ENCODE data around the gene COBLL1.

Gene COBLL1

GRCh38 chr2:164780611-164781178 is 60.9 kb downstream of the COBLL1 start:
- no peak for TF ChIP-seq NFIC (IDR thresholded peaks at IDR 0.05)

DNA sequence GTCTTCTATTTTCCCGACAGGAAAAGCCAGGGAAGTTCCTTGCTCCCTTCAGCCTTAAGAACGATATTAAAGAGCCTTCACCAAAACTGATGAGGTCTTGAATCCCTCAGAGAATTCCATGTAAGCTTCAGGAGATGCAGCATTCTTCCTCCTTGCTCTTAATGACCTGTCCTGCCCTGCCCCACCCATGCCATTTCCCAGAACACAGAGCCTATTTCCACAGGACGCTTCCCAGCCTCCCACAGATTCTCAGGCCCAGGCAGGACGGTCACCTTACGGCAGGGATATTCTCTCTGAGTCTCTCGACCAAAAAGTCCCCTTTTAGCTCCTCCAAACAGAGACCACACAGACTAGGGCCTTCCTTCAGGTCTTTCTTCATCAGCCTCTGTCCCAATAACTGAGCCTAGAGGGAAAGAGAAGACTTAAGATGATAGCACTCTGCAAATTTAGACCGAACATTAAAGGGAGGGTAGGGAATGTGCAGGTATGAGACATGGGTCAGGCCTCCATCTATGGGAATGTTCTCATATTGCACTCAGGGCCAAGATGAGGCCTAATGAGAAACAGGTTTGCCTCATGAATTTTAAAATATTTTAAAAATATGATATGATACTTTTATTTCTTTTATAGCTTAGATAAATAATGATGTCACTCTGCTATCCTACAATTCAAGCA is 62.1 kb downstream of the COBLL1 start:
- TF ChIP-seq YY1 (IDR thresholded peaks at IDR 0.05; ENCODE audit: low read depth) (no peak), MAX (IDR thresholded peaks at IDR 0.05) (no peak), USF1 (IDR thresholded peaks at IDR 0.05) (no peak), ZBTB7A (IDR thresholded peaks at IDR 0.05; ENCODE audit: low read depth) (no peak), TAF1 (IDR thresholded peaks at IDR 0.05; ENCODE audit: low read depth) (no peak), RAD21 (IDR thresholded peaks at IDR 0.05; ENCODE audit: low read depth) (no peak), TCF12 (IDR thresholded peaks at IDR 0.05; ENCODE audit: low read depth) (no peak), FOXM1 (IDR thresholded peaks at IDR 0.05; ENCODE audit: borderline replicate concordance, low read depth) (no peak), CREB1 (IDR thresholded peaks at IDR 0.05; ENCODE audit: low read depth) (no peak), NFIC (IDR thresholded peaks at IDR 0.05) (no peak), EGR1 (IDR thresholded peaks at IDR 0.05) (no peak)
- TF ChIP-seq, protein P1, sequence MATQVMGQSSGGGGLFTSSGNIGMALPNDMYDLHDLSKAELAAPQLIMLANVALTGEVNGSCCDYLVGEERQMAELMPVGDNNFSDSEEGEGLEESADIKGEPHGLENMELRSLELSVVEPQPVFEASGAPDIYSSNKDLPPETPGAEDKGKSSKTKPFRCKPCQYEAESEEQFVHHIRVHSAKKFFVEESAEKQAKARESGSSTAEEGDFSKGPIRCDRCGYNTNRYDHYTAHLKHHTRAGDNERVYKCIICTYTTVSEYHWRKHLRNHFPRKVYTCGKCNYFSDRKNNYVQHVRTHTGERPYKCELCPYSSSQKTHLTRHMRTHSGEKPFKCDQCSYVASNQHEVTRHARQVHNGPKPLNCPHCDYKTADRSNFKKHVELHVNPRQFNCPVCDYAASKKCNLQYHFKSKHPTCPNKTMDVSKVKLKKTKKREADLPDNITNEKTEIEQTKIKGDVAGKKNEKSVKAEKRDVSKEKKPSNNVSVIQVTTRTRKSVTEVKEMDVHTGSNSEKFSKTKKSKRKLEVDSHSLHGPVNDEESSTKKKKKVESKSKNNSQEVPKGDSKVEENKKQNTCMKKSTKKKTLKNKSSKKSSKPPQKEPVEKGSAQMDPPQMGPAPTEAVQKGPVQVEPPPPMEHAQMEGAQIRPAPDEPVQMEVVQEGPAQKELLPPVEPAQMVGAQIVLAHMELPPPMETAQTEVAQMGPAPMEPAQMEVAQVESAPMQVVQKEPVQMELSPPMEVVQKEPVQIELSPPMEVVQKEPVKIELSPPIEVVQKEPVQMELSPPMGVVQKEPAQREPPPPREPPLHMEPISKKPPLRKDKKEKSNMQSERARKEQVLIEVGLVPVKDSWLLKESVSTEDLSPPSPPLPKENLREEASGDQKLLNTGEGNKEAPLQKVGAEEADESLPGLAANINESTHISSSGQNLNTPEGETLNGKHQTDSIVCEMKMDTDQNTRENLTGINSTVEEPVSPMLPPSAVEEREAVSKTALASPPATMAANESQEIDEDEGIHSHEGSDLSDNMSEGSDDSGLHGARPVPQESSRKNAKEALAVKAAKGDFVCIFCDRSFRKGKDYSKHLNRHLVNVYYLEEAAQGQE (IDR thresholded peaks at IDR 0.05; ENCODE audit: low read depth): no peak

GRCh38 chr2:164778723-164779122 is 62.9 kb downstream of the COBLL1 start:
- no peak for TF ChIP-seq USF1 (IDR thresholded peaks at IDR 0.05)

DNA sequence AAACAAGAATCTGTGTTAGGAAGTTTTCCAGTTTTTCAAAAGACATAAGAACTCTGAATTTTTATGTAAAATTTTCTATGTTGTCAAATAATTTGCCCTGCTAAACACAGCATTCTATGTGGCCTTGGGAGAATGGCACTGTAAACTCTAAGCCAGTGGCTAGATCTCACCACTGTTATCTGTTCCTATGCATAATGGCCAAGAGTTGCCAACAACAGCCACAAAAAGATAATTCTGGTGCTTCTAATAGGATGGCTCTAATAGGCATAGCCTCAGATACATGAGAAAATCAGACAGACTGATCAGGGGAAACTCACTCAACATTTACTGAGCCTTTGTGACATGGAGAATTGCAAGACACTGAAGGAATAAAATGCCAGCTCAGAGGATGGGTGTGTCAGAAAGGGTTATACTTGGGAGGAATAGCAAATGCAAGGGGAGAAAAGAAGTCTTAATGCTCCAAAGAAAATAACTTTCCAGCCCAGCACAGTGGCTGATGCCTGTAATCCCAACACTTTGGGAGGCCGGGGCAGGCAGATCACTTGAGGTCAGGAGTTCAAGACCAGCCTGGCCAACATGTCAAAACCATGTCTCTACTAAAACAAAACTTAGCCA is 63.7 kb downstream of the COBLL1 start:
- TF ChIP-seq USF1 (IDR thresholded peaks at IDR 0.05) (no peak), EGR1 (IDR thresholded peaks at IDR 0.05) (no peak), MAX (IDR thresholded peaks at IDR 0.05) (no peak), FOXM1 (IDR thresholded peaks at IDR 0.05; ENCODE audit: borderline replicate concordance, low read depth) (no peak), TEAD4 (IDR thresholded peaks at IDR 0.05) (no peak), TCF12 (IDR thresholded peaks at IDR 0.05; ENCODE audit: low read depth) (no peak), CEBPB (IDR thresholded peaks at IDR 0.05) (no peak), TAF1 (IDR thresholded peaks at IDR 0.05; ENCODE audit: low read depth) (no peak), EP300 (IDR thresholded peaks at IDR 0.05; ENCODE audit: borderline replicate concordance) (no peak), ZBTB7A (IDR thresholded peaks at IDR 0.05; ENCODE audit: low read depth) (no peak), NFIC (IDR thresholded peaks at IDR 0.05) (no peak), CREB1 (IDR thresholded peaks at IDR 0.05; ENCODE audit: low read depth) (no peak), YY1 (IDR thresholded peaks at IDR 0.05; ENCODE audit: low read depth) (no peak), RAD21 (IDR thresholded peaks at IDR 0.05; ENCODE audit: low read depth) (no peak)
- TF ChIP-seq, protein P1 (IDR thresholded peaks at IDR 0.05; ENCODE audit: low read depth): no peak

DNA sequence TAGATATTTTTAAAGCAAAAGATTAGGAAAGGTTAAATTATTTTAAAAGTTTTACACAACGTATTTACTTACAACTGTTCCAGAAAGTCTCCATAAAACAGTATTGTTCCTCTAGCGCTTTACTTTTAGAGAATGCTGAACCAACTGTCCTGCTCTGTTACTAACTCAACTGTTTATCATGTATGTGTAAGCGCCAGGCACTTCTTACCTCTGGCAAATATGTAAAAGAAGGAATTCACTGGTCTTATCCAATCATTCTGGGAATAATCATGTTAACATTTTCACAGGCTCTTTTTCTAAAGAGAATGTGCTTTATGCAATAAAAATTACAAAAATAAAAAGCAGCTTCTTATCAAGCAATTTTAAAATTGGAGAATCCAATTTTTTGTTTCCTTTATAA is 68.0 kb downstream of the COBLL1 start:
- TF ChIP-seq, protein P1 (IDR thresholded peaks at IDR 0.05; ENCODE audit: low read depth): no peak
- TF ChIP-seq CEBPB (IDR thresholded peaks at IDR 0.05) (no peak), USF1 (IDR thresholded peaks at IDR 0.05) (no peak), ZBTB7A (IDR thresholded peaks at IDR 0.05; ENCODE audit: low read depth) (no peak), NFIC (IDR thresholded peaks at IDR 0.05) (no peak), YY1 (IDR thresholded peaks at IDR 0.05; ENCODE audit: low read depth) (no peak), TCF12 (IDR thresholded peaks at IDR 0.05; ENCODE audit: low read depth) (no peak), EGR1 (IDR thresholded peaks at IDR 0.05) (no peak), EP300 (IDR thresholded peaks at IDR 0.05; ENCODE audit: borderline replicate concordance) (no peak), TEAD4 (IDR thresholded peaks at IDR 0.05) (no peak)

Measured in Ishikawa (cell line).